Fibroblast of skin of back (primary cell): ENCODE data around the gene NECAB2.
A peak's percentile ranks its signal among the peaks of the same experiment; 100 is the strongest.

Source experiments
- DNase-seq: peaks from one replicate; pipeline ENCODE4 v3.0.0-alpha.2; 2013

NECAB2 gene

DNA sequence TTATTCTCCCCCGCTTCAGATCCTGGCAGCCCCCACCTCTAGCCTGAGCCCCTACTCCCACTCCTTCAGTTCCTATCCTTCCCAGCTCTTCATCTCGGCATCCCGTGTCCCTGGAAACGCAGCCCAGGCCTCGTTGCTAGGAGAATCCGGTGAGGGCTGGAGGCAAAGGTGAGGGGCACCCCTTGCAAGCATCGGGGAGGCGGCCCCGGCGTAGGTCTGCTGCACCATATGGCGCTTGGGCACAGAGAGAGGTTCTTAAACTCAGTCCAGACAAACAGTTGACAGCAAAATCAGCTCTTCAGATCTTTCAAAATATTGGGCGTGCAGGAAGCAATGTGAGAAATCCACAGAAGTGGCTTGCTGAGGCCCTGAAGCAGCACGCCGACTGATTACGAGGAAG lies 59.6 kb downstream of the NECAB2 start:
- no peak for DNase-seq

DNA sequence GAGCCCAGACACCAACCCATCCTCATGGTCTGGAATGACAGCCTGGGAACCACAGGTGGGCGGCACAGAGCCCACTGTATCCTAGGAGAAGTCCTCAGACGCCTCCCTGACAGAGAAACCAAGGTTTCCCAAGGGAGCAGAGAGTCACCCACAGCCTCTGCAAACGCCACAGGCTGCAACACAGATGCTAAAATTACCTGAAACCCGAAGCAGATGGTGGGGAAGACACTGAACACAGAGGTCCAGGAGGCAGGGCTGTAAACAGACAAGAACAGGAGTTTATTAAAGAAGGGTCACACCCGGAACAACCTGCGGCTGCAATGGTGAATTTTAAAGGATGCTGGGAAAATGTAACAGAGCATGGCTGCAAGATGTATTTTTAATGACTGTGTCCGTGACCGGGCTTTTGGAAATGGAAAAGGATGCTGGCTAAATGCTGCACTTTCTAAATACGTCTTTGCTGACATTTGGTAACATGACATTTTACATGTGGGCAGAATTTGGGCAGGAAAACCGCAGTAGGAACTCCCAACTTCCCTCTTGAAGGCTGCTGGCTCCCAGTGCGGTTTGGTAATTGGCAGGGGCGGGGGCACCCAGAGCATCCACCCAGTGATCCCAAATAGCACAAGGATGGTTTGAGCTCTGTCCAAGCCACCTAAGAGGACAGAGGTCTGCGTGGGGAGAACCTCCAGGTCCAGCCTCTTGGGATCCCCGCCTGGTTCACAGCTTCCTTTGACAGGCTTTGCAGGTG lies 61.4 kb downstream of the NECAB2 start:
- DNase-seq: no peak

DNA sequence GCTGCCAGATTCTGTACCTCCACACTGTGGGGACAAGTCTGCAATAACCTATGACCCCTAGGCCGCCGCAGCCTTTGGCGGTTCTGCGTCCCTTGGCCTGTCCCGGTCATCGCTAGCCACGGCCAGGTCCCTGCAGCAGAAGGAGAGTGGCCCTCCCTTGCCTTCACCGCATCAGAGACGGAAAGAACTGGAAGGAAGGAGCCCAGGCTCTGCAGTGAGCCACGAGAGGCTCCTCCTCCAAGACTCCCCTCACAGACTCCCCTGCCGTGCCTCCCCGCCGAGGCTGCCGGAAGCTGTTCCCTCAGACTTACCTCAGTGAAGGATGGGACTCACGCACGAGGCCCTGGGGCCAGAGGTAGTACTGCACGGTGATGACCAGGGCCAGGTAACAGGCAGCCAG lies 63.5 kb downstream of the NECAB2 start:
- DNase-seq: no peak

DNA sequence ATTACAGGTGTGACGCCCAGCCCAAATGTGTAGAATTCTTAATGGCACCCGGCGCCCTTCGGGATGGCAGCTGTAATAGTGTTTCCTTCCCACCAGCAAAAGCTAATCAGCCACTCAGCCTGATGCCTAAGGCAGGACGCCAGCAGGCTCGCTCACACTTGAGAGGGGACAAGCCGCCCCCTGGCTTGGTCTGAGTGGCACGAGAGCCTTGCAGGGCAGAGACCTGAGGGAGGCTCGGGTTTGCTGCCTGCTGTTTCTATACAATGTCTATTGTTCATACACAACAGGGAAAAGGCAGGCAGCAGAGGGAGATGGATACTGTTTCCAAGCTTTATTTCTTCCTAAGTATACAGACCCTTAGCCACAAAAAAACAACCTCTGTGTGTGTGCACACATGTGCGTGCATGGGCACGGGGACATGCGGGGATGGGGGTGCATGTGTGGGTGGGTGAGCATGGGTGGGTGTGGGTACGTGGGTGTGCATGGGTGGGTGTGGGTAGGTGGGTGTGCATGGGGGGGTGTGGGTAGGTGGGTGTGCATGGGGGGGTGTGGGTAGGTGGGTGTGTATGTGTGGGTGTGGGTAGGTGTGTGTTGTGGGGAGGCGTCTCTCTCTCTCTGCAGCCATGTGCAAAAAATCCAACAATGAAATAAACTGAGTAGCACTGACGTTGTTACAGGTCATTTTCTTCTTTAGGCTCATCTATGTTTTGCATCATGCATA lies 64.6 kb downstream of the NECAB2 start:
- no peak for DNase-seq

DNA sequence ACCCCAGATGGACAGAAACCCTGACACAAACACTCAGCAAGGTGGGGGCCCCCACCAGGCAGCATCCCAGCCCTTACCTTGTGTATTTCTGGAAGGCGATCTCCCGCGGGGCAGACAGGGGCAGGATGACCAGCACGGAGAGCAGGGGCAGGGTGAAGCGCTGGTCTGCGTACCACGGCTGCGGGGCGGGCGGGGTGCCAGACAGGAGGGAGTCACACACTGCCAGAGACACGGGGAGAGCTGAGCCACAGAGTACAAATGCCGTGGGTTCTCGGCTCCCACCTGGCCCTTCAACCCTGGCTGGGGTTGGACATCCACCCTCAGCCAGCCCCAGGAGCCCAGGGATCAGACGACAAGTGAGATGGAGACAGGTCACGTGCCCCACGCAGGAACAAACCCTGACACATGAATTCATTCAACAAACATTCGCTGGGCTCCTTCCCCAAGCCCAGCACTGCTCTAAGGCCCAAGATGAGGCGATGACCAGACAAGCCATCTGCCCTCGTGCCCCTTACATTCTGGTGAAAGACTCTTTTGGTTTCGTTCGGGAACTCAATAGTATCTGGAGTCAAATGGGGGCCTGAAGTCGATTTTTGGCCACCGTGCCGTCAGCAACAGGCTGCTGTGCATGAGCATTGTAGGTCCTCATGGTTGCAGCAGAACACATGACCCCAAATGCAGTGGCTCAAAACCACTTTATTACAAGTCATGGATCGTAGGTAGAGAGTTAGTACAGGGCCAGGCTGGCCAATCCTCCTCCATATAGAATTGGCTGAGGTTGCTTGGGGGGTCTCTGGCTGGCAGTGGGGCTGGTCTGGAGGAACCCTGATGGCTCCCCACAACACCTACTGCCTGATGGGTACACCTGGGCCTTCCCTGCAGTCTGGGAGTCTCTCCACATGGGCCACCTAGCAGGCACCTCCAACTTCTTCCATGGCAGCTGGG lies 65.5 kb downstream of the NECAB2 start:
- DNase-seq: no peak

DNA sequence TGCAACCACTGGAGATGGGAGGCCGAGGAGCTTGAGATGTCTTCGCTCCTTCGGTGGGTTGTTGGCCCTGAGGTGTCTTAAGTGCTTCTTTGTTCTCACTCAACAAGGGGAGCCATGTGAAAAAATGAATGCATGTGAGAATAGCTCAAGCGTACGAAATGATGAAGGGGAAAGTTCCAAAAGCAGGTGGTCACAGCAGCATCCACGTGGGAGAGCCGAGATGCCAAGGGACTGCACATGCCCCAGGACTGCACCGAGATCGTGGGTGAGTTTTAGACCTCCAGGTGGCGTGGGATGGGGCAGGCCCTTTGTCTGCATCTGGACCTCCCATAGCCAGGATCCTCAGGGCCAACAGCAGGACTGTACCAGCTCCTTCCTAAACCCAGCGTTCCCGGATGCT lies 66.5 kb downstream of the NECAB2 start:
- DNase-seq: no peak

DNA sequence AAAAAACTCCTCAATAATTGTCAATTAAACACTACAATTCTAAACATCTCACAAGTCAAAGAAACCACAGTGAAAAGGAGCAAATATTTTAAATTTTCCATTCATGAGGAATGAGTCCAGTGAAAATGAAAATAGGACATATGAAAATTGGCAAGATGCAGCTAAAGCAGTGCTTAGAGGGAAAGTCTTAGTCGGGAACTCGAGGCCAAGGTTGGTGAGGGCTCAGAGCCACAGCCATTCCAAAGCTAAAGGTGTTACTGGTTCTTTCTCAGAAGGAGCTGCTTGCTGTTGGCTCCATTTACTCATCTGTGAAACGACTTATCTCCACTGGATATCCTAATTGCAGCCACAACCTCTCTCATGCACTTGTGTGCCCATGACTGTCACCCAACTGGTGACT lies 68.1 kb downstream of the NECAB2 start:
- DNase-seq: no peak

DNA sequence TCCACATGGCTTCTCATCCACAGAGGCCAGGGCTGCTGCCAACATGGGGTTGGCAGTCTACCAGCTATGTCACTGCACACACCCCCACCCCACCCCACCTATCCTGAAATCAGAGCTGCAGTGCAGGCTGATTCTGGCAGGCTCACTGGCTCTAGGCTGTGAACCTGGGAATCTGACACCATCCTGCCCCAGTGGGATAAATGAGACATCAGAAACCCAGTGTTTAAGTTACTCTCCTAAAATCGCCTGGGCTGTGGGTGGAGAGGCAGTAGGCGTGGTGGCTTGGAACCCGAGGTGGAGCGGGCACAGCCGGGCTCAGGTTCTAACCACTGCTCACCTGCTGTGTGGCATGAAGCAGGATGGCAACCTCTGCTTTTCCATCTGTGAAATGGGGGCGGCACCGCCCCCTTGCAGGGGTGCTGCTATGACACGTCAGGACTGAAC lies 69.0 kb downstream of the NECAB2 start:
- no peak for DNase-seq

DNA sequence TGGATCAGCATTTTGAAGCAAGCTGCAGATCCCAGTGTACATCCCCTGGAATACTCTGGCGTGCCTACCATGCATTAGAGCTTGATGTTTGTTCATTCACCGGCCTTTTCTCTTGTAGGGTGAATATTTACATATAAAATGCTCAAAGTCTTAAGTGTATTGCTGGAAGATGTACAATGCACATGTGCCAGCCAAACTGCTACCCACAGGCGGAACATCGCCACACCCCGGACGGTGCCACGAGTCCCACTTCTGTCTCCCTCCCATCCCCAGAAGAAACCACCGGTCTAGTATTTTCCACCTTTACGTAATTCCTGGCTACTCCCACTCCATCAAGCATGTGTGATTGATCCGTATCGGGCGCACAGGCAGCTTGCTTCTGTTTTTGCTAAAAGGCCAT lies 70.4 kb downstream of the NECAB2 start:
- no peak for DNase-seq

DNA sequence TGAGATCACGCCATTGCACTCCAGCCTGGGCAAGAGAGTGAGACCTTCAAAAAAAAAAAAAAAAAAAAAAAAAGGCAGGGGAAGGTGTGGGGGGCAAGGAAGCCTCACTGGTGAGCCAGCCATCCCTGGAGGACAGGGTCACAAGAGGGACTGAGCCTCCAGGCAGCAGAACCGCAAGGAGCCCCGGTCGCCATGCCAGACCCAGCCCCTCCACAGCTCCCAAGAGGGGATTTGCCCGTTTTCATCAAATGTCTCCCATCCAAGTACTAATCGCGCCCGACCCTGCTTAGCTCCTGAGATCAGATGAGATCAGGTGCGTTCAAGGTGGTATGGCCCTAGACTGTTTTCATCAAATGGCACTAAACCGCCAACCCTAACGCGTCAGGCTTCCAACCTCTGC lies 71.7 kb downstream of the NECAB2 start:
- no peak for DNase-seq

DNA sequence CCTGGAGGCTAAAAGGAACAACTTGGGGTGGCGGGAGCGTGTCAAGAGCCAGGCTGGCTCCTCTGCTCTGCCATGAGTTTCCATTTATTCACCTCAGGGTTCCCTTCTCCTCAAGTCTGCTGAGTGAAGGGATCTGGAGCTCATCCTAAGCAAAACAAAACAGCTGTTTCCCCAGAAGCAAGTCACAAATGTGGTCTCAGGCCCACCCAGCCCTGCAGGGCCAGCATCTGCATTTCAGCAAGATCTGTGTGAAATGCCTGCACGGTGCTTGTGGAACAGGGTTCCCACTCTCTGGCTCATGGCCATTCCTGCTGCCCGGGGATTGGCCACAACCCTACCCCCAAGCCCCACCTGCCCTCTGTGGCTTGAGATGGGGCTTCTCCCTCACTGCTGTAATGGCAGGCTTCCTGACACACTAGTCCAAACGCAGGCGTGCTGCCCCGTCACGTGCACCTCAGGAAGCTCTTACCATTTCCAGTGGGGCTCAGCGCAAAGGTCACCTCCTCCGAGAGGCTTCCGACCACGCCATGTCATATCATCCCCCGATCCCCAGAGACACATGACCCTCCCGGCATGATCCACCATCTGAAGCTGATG lies 72.3 kb downstream of the NECAB2 start:
- no peak for DNase-seq

DNA sequence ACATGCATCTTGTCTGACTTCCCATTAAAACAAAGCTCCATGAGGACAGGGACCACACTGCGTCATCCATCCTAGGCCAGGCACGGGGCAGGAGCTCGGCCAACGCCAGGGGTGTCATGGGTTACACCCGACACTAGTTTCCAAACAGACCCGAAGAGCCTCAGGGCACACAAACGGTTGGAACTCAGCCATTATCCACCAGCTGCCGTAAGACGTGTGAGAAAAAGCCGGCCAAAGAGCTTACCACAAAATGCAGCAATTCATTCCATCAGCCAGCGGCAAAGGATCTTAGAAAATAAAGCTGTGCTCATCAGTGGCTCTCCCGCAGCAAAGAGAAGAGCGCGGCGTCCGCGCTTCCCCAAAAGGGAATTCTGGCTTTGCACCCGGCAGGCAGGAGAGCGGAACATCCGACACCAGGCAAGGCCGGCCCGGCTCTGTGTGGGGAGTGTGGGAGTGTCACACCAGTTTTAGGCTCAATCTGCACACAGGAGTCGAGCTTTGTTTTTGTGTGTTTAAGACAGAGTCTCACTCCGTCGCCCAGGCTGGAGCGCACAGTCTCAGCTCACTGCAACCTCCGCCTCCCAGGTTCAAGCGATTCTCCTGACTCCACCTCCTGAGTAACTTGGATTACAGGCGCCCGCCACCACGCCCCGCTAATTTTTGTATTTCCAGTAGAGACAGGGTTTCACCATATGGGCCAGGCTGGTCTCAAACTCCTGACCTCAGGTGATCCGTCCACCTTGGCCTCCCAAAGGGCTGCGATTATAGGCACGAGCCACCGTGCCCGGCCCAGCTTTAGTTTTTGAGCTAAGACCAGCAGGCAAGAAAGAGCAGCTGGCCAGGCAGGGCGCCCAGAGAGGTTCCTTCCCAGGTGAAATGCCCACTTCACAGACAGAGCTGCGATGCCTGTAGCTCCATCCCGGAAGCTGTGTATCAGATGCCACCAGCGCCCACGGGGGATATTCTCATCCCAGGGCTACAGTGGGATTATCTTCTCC lies 73.1 kb downstream of the NECAB2 start:
- DNase-seq: peak; percentile 60

DNA sequence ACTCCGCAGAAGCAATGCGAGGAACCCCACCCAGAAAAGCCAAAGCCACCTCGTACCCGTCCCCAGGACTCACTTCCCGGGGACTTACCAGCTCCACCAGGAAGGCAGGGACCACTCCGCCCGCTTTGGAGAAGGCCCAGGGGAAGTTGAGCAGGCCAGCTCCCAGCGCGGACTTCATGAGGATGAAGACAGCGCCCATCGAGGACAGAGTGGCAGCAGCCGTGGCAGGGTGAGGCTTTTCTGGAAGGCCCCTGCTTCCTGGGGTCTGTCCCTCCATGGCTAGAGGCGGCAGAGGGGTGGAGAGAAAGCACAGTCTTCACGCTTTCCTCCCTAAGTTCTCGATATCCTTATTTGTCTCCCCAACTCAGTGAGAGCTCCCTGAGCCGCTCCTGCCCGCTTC lies 73.8 kb downstream of the NECAB2 start:
- DNase-seq: no peak

DNA sequence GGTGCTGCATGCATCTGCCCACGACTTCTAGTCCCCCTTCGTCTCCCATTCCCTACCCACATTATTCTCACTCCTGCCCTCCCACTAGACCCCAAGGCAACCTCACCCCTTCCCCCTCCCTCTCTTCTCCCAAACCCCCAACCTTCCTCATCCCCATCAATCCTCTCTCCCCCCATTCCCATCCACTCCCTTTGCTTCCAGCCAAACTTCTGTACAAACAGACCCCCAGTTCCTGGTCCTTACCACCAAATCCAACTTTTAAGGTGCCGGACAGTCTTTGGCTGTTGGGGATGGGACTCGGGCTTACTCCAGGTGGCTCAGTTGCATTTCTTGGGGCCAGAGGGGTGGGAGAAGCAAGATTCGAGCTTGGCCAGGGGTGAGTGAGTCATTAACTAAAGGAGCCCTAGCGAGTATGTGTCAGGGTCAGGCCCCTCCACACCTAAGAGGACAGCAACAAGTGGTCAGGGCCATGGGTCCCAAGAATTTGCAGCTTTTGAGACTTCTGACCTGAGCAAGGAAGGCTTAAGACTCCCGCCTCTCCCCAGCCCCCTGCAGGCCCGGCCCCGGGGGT lies 74.3 kb downstream of the NECAB2 start, which contains the start of gene SLC38A8:
SLC38A8 (minus strand) TSS at position 488 of the 571 bp plus-strand sequence. CDS start 638 bp downstream, outside the sequence.
- no peak for DNase-seq

DNA sequence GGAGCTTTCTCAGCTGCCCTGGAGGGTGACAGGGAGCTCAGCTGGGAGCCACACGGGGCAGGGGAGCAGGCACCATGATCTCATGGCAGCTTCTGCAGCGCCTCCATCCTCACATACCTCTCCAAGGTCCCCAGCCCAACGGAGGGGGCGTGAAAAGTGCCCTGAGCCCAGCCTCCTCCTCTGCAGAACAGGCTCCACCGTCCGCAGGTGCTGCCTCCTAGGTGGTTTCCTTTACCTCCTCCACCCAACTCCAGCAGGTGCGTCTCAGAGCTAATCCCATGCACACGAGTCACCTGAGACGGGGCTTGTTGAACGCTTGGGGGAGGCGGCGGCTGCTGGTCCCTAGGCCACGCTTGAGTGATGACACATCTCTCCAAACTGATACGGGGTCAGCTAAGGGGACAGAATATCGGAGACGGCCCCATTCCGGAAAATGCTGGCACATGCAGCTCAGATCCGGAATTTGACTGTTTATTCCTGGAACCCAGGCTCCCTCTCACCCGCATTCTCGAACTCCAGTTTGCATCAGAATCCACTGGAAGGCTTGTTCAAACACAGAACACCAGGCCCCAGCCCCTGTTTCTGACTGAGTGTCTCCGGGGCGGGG lies 74.9 kb downstream of the NECAB2 start:
- DNase-seq: no peak

DNA sequence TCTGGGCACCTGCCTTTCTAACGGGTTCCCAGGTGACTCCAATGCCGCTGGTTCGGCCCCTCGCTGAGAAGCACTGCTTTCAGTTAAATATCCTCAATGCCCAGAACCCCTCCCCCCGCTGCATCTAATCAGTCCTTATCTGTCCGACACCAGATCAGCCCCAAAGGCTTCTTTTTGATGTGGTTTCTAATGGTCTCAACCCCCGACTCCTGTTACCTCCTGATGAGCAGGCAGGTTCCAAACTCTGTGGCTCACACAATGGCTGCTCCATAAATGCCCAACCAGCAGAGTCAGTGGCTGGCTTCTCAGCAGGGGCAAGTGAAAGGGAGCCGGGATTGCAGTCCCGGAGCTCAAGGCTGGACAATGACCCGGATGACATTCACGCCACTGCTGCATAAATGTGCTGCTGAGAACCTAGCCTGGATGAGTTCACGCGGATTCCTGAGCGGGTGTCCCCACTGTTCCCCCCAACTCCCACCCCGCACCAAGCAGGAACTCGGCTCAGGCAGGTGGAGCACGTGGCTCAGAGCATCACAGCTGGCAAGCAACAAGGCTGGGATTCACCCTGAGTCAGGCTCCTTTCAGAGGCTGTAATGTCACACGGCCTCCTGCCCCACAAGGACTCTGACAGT lies 75.6 kb downstream of the NECAB2 start:
- no peak for DNase-seq

DNA sequence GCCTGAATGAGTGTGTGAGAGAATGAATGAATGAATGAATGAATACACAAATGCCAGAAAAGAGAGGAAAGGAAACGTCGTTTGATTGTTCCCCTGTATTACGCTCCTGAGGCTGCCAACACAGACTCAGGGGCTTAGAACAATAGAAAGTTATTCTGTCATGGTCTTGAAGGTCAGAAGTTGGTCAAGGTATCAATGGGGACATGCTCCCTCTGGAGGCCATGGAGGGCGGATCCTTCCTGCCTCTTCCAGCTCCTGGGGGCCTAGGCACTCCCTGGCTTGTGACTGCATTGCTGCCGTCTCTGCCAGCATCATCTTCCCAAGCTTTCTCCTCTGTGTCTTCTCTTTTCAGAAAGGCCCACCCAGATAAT lies 76.1 kb downstream of the NECAB2 start:
- peak; percentile 20 for DNase-seq

DNA sequence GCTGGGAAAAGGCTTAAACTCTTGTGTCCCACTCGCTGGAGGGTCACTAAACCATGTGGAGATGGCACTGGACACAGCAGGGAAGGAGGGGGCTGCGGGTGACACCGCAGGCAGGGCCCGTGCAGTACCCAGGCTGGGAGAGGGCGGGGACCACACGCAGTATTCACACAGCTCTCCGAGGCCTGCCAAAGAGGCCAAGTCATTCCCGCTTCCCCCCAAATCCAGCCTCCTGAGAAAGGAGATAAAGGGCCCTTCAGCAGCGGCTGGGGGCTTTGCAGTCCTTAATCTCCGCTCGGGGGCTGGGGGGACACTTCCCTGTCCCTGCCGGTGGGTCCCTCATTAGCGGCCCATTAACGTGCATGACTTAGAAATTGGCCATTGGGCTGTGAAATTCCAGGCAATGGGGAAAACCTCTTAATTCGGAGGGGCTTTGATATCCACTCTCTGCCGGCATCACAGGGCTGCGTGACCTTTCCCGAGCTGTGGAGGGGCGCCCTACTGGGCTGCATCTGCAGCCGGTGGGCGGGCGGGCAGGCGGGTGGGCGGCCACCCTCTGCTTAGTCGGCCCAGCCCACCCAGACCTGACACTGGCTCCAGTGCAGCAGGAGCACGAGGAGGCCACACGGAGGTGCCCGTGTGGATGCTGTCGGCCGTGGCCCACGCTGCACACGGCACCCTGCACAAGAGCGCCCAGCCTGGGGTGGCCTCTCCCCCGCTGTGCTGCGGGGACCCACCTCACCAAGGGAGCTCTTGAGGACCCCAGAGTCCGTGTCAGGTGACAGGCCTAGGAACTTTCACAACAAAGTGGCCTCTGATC lies 77.2 kb downstream of the NECAB2 start:
- DNase-seq: no peak

DNA sequence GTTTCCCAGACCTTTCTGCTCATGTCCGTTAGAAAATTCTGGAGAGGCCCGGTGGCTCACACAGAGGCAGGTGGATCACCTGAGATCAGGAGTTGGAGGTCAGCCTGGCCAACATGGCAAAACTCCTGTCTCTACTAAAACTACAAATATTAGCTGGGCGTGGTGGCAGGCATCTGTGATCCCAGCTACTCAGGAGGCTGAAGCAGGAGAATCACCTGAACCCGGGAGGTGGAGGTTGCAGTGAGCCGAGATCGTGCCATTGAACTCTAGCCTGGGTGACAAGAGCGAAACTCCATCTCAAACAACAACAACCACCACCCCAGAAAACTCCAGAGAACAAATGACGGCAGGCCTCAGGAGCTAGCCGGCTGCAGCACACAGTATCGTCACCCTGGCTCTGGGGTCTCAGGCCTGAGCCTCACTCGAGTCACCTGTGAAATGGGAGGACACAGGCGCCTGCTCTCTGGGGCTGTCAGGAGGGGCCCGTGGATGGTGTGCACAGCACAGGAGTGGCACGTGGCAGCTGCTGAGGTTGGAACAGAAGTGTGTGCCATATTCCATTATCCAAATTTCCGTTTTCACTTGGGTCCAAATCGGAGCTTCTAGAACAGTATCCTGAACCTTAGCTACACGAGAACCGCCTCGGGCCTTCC lies 77.9 kb downstream of the NECAB2 start:
- no peak for DNase-seq
